HUDEP-2 (cell line): ENCODE measurements around the gene HDAC7.

Source experiments
- DNase-seq, 76 experiments: peaks; one replicate each; lab custom pipeline; 2025; ENCODE audit not compliant: unreplicated experiment in 76 of 76; lab: John Stamatoyannopoulos, UW

The HDAC7 gene

DNA sequence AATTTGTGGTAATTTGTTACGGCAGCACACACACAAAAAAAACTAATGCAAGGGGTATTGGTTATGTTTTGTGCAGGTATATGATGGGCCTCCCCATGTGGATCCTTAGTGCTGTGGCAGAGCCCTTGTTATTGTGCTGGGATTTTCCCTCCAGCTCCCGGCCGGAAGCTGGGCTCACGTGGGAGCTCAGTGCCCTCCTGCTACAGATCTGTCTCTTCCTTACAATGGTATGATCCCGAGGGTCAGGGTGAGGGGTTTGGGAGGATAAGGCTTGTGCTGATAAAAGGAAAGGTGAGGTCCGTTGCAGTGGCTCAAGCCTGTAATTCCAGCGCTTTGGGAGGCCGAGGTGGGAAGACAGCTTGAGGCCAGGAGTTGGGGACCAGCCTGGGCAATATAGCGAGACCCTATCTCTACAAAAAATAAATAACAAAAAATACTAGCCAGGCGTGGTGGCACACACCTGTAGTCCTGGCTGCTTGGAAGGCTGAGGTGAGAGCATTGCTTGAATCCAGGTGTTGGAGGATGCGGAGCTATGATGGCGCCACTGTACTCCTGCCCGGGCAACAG, 47.5 kb downstream of the HDAC7 start:
- no peak for DNase-seq

DNA sequence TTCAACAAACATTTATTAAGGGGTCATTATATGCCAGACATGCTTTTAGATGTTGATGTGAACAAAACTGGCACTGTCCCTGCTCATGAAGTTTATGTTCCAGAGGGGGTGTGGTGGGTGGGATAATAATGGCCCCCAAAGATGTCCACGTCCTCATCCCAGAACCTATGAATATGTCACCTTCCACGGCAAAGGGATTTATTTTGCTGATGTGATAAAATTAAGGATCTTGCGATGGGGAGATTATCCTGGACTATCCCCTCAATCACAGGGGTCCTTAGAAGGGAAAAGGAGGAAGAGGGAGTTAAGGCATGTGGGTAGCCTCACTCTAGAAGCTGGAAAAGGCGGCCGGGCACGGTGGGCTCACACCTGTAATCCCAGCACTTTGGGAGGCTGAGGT, 48.4 kb downstream of the HDAC7 start:
- no peak for DNase-seq

DNA sequence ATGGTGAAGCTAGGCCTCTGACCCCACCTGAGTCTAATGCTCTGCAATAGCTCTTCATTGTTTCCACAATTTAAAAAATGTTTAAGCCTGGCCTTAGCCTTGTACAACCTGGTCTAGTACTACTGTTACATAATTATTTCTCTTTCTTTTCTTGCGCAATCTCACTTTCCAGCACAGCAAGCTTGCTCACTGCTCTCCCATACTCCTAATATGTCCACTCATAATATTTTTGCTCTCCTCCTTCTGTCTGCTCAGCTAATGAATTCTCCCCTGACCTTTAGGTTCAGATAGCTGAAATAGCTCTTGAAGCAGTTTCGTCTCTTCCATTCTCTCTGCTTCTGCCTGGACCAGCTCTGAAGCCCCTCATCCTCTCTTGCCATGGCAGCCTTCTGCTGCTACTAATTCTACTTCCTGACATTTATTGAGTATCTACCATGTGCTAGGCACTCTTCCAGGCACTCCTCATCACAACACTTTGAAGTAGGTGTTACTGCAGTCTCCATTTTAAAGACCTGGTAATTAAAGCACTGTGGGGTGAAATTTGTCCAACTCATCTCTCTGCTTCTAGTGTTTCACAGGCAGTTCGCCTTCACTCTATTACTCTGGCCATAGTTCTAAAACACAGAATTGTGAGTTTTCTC, 49.5 kb downstream of the HDAC7 start:
- no peak for DNase-seq

DNA sequence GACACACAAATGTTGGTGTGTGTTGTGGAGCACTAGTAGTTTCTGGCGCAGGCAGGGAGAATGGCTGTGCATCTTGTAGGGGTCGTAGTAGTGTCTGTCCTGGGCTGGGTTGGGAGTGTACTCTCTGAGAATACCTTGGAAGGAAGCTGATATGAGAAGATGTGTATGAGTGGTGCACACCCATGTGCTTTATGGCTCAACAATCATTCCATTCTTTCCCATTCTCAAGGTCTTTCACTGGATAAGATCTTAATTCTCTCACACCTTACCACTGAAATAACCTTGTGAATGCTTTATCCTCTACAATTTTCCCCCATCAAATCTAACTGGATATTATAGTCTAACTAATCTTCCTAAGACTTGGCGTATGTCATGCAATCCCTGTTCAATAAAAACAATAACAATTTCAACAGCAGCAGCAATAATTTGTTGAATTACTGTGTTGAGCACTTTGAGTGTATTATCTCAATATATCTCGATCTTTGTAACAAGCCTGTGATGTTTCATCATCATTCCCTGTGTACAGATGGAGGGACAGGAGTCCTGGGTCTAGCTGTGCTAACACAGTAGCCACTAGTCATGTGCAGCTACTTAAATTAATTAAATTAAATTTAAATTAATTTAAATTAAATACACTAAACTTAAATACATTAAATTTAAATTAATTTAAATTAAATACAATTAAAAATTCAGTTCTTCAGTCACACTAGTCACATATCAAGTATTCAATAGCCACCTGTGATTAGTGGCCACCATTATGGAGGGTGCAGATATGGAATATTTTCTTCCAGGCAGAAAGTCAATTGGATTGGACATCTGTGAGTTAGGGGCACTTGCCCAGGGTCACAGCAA, 50.2 kb downstream of the HDAC7 start:
- DNase-seq = no peak

DNA sequence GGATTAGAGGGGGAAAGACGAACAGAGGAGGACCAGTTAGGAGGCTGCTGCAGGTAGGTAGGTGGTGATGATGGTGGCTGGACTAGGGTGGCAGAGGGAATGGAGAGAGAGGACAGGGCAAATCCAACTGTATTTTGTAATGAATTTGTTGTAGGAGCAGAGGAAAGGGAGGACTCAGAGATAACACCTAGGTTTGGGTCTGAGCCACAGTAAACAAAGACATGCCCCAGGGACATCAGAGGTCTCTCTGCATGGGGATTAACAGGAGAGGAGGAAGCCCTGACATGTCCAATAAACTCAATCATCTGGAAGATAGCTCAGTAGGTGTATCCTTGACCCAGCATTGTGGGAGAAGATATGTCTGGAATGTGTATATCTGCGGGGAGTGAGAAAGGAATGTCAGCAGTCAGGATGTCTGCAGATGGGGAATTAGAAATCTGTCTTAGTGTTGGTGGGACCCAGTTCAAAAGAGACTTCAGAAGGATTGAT, 51.3 kb downstream of the HDAC7 start:
- DNase-seq = no peak

DNA sequence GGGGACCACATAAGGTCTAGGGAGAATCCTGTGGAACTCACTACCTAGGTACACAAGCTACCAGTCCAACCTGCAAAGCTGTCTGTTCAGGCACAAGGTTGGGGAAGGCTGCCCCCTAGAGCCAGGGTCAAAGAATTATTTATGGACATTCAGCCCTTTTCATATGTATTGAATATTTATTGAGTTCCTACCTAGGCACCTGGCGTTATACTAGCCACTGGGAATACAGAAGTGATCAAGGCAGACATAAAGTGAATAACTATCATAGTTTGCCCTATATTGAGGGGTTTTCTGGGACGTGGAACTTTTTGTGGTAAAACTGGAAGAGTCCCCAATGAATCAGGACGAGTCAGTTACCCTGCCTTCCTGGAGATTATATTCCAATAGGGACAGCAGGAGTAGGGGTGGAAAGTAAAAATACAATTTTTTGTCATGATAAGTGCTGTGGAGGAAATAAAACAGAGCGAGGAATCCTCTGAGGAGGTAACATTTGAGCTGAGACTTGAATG, 52.4 kb downstream of the HDAC7 start:
- DNase-seq = peak in 56 of 76 experiments; percentile 8 to 70 (median 44)

DNA sequence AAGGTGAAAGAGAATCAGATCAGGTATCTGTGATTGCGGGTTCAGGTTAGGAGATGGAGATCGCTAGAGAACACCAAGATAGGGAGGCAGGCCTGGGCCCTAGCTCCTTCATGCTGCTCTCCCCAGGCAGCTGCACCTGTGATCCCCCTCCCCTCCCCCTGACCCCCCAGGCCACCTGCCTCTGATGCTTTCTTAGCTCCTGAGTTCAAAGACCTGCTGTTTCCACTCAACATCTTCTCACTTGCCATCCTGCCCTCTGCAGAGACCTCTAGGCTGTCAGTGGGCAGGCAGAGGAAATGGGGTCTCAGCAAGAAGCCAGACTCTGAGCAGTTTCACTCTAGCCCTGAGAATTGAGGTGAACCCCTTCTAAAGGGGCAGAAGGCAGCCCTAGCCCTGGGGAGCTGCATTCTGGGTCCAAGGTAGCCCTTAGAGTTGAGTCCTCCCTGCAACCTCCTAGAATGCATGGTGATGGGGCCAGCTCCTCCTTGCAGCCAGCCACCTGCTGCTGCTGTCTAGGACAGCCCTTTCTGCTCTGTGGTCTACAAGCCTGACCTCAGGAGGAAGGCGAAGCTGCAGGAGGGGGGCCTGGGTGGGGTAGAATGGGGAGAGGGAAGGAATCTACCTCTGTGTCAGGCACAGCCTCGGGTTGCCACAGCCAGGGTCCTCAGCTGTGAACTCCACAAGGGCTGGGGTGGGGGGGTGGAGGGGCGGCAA, 53.0 kb downstream of the HDAC7 start:
- no peak for DNase-seq

DNA sequence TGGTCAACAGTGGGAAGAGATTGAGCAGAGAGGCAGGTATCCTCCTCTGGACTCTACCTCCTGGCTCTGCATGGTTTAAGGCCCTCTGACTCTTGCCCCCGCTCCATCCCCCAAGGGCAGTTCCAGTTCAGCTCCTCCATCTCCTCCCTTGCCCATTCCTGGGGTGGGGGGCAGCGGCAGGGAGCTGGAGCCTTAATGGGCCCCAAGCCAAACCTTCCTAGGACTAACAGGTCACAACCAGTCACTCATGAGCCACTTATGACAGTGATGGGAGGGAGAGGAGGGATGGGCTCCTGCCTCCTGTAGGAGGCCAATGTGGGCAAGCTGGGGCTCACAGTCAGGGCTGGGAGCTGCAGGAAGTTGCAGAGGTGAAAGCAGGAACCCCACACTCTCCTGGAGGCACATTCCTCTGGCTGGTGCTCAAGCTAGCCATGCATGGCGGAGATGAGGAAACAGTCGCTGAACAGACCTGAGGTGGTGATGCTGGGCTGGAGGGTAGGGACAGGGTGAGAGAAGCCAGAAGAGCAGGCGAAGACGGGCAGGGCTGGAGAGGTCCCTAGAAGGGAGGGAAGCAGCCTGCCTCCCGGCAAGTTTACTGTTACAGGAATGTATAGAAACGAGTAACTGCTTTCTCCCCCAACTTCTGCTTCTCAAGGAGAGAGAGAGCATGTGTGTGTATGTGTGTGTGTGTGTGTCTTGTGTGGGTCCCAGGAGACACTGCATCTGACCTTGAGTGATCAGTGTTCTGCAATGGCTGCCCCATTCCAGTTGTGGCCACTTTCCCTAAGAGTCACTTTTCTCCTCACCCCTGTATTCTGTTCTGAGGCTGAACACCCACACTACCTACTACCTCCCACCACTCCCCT, 56.0 kb downstream of the HDAC7 start:
- DNase-seq = no peak

DNA sequence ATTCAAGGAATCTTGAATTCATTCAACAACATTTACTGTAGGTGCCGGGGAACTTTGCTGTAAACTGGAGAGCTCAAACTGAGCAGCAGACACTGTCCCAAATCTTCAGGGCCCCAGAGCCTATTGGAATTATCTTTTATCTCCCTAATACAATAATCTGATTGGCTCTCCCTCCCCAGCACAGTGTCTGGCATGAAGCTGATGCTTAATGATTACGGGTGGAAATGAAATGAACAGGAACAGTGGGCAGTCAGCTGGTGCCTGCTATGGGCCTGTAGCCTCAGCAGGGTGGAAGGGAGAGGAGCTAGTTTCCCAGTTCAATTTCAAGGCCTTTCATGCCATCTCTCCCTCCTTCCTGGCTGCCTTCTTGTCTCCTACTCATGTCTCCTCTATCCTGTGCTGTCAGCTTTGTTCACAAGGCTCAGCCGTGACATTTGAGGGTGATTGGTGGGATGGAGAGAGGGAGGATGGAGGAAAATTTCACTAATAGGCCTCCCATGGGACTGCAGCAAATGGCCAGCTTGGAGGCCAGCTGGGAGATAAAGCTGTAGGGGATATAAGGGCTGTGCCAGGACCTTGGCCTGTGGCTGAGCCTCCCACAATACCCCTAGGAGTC, 56.7 kb downstream of the HDAC7 start:
- DNase-seq = no peak

DNA sequence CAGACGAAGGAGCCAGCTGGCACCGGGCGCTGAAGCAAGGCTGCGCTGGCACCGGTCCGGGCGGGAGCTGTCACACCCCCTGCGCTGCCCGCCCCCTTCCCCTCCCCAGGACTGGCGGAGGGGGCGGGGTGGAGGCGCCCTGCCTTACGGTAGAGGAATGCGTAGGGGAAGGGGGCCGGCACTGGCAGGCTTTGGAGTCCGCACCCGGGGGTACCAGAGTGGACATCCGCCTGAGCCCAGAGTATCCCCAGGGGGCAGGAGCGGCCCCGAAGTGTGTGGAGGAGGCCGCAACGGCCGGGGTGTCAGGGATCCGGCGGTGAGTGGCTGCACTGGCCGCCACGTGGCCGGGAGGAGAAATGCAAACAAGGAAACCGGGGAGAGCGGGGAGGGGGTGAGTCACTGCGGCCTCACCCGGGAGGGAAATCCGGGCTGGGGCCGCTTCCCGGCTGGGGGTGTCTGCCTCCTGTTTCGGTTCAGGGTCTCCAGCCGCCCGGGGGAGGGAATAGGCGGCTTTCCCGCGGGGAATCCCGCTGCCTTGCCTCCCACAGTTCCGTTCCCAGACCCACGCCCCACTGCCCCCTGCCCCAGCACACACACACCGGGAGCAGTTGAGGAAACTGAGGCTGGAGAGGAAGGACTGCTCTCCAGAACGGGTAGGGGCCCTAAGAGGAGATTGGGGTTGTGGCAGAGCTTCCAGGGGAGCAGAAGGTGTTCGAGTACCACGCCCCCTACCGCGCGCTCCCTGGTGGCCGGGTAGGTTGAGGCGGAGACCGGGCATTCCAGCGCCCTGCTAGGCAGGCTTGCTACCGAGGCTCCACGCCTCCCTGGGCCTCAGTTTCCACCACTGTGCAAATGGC, 60.6 kb downstream of the HDAC7 start, which contains the start of gene RAPGEF3:
Gene RAPGEF3, minus strand, starts transcription at position 47 of the 857 bp plus-strand sequence. CDS start 324 bp downstream, outside the sequence.
- DNase-seq = peak in 62 of 76 experiments; percentile 24 to 93 (median 65)

DNA sequence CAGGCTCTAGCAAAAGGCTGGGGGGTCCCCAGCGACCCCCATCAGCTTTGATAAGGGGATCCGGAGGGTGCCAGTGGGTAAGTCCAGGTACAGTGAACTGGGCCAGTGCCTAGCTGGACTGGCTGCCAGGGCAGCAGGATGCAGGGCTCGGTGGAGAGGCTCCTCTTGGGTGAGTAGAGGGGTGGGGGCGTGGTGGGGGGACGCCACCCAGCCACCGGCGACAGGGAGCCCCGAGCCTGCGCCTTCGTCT, 61.2 kb downstream of the HDAC7 start:
- DNase-seq = no peak

DNA sequence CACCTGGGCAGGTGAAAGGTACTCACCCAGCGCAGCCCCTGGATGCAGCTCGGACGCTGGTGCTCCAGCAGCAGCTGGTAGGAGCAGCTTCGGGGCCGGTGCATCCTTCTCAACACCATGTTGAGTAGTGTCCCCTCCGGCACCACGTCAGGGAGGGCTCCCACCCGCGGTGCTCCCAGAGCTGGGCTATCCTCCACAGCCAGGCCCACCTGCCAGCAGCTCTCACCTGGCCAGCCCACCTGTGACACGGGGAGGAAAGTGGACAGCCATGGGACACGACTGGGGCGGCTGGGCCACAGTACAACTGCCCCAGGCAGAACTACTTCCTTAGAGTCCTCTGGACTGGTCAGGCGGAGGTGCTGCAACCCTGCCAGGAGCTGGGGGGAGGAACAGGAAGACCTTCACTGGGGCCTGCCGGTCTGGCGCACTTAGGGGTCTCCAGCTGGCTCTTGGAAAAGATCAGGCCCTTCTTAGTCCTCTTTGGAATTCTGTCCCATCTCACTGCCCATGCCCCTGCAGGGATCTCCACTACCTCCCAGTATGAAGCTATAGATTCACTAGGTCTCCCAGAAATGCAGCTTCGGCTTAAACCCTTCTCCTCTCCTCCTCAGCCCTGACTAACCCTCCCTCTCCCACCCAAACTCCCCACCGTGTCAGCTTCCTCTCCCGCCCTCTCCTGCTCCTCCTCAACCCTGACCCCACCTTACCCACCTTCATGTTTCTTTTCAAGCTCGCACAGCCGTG, 61.7 kb downstream of the HDAC7 start:
- no peak for DNase-seq

DNA sequence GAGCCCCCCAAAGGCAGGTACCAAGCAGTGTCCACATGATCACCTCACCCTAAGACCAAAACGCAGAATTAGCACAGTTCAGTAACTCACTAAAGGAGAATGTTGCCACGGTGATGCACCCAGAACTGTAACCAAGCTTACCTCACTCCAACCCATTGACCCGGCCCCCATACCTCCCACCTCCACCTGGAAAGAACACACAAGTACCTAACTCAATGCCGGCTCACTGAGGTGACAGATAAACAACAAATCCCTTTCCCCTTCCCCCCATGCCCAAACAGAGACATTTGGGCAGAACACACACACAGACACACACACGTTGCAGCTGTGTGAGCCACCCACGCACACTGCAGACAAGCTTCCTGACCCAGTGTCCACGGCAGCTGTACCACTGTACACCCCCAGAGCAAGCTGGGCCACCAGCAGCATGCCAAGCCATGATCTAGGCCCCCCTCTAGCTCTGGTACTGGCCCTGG, 62.3 kb downstream of the HDAC7 start:
- DNase-seq = no peak

DNA sequence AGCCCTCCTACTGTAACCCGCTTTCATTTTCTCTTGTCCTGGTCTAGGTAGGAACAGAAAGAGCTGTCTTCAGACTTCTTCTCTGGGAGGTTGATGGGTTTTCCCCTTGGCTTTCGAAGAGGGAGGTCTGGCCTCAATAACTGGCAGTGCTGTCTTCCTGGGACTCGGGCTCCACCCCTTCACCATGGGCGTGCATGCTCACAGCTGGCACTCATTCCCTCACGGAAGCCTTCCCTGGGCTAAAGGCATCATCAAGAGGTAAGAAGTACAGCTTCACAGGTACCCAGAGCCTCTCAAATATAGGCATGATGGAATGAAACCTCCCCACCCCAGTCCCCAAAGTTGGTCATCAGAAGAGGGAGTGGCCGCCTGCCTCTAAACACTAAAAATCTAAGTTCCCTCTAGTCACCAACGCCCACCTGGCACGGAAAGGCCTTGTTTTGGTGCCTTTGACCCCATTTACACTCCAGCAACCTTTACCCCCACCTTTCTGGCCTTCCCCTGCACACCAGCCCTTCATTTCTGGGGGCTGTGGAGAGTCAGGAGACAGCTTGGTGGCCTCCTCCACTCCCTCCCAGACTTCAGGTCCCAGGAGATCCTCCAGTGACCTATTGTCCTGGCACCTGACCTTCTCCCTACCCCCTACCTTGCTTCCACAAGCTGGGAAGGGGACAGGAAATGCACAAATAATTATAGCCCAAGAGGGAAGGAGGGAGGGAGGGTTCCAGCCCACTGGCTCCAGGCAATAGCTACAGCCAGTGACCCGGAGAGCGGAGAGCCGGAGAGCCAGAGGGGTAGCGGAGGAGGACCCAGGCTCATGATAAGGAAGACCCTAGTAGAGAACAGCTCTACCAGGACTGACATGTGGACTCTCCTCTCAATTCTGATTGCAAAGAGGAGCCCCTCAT, 63.8 kb downstream of the HDAC7 start:
- DNase-seq = no peak

DNA sequence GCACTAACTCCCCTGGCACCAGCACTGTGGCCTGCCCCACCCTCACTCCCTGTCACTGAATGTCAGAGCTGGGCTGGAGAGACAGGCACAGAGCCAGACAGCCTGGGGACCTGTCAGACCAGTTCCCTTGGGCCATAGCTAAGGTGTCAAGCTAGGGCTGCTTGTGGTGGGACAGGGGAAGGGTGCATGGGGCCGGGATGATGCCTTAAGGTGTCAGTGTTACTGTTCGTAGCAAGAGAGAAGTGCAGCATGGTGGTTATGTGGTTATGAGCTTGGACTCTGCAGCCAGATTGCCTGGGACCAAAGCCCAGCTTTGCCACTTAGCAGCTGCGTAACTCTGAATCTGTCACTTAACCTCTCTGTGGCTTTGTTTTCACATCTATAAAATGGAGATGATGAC, 64.8 kb downstream of the HDAC7 start:
- peak in 52 of 76 experiments; percentile 4 to 64 (median 40) for DNase-seq

DNA sequence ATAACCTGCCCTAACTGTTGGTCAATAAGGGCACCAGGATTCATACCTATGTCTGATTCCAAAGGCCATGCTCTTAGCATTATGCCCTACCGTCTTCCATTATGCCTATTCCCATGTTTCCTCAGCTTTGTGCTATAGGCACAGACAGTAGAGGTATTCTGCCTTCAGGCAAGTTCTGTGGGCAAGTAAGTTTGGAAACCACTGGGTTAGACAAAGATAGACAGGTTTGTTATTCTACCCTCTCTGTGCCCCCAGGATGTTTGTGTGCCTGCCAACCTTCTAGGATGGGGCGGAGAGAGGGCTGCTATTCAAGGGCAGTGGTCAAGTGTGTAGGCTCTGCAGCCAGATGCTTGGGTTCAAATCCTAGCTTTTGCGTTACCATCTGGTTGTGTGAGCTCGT, 65.6 kb downstream of the HDAC7 start:
- DNase-seq = no peak
